GM12878 (cell line): ENCODE results near the gene AQP5.

ENCODE experiments used
- ATF2 ChIP-seq: IDR thresholded peaks from 2 replicates; pipeline ENCODE4 v1.6.1; 2012; ENCODE audit warnings: low read length, inconsistent platforms
- ATF7 ChIP-seq: fragments of 450-650 bp; IDR thresholded peaks from 2 replicates; pipeline ENCODE4 v1.6.1; 2016; ENCODE audit warnings: low read depth, mild to moderate bottlenecking
- CEBPB ChIP-seq, 2 experiments: fragments of 150-350 bp in 1 of 2; IDR thresholded peaks; 2 replicates each; pipeline ENCODE4 v1.6.1; 2012 to 2014; ENCODE audit warnings: low read depth in 2 of 2, low read length in 2 of 2, borderline replicate concordance in 1 of 2, inconsistent platforms in 1 of 2
- MXI1 ChIP-seq: fragments of 150-350 bp; IDR thresholded peaks from 2 replicates; pipeline ENCODE4 v1.6.1; 2011; ENCODE audit warnings: low read depth, mild to moderate bottlenecking, inconsistent platforms, low read length, improper control_type of control experiment
- POLR2A ChIP-seq: IDR thresholded peaks from 2 replicates; pipeline ENCODE4 v1.6.1; 2011; ENCODE audit warnings: low read depth, mild to moderate bottlenecking, low read length
- RFX5 ChIP-seq: IDR thresholded peaks from 2 replicates; pipeline ENCODE4 v1.6.1; 2011; ENCODE audit warnings: low read depth, low read length, improper control_type of control experiment
- SIN3A ChIP-seq: IDR thresholded peaks from 2 replicates; pipeline ENCODE4 v1.6.1; 2012; ENCODE audit warnings: low read depth, low read length, improper control_type of control experiment
- TCF12 ChIP-seq: IDR thresholded peaks from 2 replicates; pipeline ENCODE4 v1.6.1; 2011; ENCODE audit warnings: low read depth, mild to moderate bottlenecking, low read length
- WRNIP1 ChIP-seq: IDR thresholded peaks from 2 replicates; pipeline ENCODE4 v1.6.1; 2011; ENCODE audit warnings: low read depth, low read length, improper control_type of control experiment, borderline replicate concordance
- YBX1 ChIP-seq: fragments of 450-650 bp; IDR thresholded peaks from 2 replicates; pipeline ENCODE4 v1.6.1; 2016; ENCODE audit warnings: antibody characterized with exemption
- ZSCAN29 ChIP-seq: fragments of 450-650 bp; IDR thresholded peaks from 2 replicates; pipeline ENCODE4 v1.6.1; 2017; ENCODE audit warnings: mild to moderate bottlenecking, moderate library complexity
- TF ChIP-seq, protein P1 (sequence below), 3 experiments: IDR thresholded peaks in 2 of 3; conservative IDR thresholded peaks in 1 of 3; 2 replicates each; pipeline ENCODE4 v1.5.1; 2011; ENCODE audit warnings: low read depth in 3 of 3, low read length in 3 of 3, mild to moderate bottlenecking in 3 of 3, control low read depth in 2 of 3, moderate library complexity in 2 of 3, inconsistent platforms in 1 of 3, mixed read lengths in 1 of 3; ENCODE audit not compliant: control insufficient read depth in 2 of 3, insufficient read depth in 1 of 3; ENCODE audit errors: extremely low read depth in 1 of 3

DNA sequence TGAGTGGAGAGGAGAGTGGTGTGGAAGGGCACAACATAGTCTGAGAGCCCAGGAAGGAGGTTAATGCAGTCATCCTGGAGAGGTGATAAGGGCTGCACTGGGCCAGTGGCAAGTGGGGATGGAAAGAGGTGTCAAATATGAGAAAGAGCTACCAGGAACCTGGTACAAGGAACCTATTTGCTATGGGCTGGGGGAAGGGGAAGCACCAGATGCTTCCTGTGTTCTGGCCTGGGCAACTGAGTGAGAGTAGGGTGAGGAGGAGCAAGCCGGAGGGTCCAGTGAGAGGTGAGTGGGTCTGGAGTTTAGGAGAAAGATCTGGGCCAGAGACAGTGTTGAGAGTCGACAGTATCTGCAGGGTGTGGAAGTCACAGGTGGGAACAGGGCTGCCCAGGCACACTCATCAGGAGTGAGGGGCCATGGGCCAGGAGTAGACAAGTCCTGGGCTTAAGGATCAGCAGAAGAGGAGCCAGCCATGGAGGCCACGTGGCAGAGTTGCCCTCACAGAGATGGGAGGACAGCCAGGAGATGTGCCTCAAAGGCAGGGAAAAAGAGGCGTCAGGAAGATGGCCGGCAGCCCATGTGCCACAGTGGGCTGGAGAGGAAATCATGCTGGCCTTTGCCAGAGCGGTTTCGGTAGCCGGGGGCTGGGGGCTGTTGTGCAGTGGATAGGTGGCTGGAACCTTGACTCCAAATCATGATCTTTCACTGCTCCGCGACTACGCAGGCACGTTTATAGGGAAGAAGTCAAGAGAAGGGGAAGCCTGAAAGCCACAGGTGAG, 8.2 kb downstream of the AQP5 start:
- TF ChIP-seq ATF7 (no peak), TCF12 (no peak), SIN3A (no peak), MXI1 (no peak), ATF2 (no peak), CEBPB (IDR thresholded peaks at IDR 0.05; ENCODE audit: borderline replicate concordance in 1 of 2, low read depth in 2 of 2, low read length in 2 of 2) (no peak), POLR2A (no peak), ZSCAN29 (no peak), RFX5 (no peak), YBX1 (no peak), WRNIP1 (no peak)
- TF ChIP-seq, protein P1, sequence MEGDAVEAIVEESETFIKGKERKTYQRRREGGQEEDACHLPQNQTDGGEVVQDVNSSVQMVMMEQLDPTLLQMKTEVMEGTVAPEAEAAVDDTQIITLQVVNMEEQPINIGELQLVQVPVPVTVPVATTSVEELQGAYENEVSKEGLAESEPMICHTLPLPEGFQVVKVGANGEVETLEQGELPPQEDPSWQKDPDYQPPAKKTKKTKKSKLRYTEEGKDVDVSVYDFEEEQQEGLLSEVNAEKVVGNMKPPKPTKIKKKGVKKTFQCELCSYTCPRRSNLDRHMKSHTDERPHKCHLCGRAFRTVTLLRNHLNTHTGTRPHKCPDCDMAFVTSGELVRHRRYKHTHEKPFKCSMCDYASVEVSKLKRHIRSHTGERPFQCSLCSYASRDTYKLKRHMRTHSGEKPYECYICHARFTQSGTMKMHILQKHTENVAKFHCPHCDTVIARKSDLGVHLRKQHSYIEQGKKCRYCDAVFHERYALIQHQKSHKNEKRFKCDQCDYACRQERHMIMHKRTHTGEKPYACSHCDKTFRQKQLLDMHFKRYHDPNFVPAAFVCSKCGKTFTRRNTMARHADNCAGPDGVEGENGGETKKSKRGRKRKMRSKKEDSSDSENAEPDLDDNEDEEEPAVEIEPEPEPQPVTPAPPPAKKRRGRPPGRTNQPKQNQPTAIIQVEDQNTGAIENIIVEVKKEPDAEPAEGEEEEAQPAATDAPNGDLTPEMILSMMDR (IDR thresholded peaks at IDR 0.05 in 2 of 3, conservative IDR thresholded peaks at IDR 0.05 in 1 of 3; ENCODE audit: control insufficient read depth in 2 of 3, extremely low read depth in 1 of 3, insufficient read depth in 1 of 3, low read depth in 3 of 3, low read length in 3 of 3): no peak
